Cardiac septum (tissue), 1 donor: ENCODE results near the gene GPC5. TPM values are rescaled to one million over a fixed set of nuclear protein-coding genes. Genes with fewer than 3 reads are reported as not detected.

ENCODE experiments used
- DNase-seq: peaks from one replicate; pipeline ENCODE4 v3.0.0-alpha.2; 2020; ENCODE audit warnings: low spot score
- intact Hi-C: fragments of 100-400 bp; cut with DNase I; formaldehyde crosslinking; loops from one replicate; pipeline ENCODE4 v1.14.0; 2022
- total RNA-seq: library from RNA; stranded (reverse); fragmentation: NEBNext Ultra II Directional; extraction: Animal tissue kit (Norgen Biotek cat#: 25700); gene quantifications from one replicate; pipeline ENCODE4 v1.2.1, GENCODE V29; 2021
- donor health status: DM: no; HTN: no; CAD: no.

GPC5 gene
- total RNA-seq, 1 donor from 2014 or later: 0.86 TPM

- intact Hi-C loops: no loop called here
- no peak for DNase-seq
Observed at GRCh38 chr13:92589955-92590354, 1191.5 kb downstream of the GPC5 start.

- intact Hi-C loops: no loop called here
- no peak for DNase-seq
Observed at GRCh38 chr13:92590503-92590908, 1192.1 kb downstream of the GPC5 start.

DNA sequence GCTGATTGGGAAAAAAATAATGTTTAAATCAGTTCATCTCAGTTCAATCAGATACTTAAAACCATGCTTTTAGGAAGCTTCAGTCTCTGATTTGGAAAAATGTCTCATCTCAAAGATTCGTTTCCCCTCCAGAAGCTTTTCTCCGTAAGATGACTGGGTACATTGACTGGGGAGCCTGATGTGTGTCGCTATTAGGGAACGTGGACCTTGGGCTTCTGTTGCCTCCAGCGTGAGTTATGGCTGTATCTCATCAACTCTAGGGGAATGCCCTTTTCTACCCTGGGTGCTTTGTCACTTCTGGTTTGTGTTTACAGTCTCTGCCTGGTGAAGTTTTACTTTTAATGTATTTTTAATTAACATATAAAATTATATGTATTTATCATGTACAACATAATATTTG is 1192.7 kb downstream of the GPC5 start:
- intact Hi-C loops: no loop called here
- no peak for DNase-seq

DNA sequence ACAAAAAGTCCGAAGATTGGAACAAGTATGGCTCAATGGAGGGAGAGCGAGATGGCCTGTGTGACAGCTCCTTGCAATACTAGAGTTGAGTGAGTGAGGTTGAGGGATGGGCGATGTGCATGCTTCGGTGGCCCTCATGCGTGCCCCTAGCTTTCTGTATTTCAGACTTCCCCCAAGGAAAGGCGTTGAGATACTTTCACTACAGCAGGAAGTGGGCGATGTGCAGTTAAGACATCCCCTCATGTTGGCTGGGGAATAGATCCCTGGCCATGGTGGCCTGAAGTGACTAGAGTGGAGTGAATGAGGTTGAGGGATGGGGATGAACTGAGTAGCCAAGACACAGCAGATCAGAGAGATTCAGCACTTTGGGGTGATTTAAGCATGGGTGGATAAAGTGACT is 1194.3 kb downstream of the GPC5 start:
- intact Hi-C loops: no loop called here
- no peak for DNase-seq

DNA sequence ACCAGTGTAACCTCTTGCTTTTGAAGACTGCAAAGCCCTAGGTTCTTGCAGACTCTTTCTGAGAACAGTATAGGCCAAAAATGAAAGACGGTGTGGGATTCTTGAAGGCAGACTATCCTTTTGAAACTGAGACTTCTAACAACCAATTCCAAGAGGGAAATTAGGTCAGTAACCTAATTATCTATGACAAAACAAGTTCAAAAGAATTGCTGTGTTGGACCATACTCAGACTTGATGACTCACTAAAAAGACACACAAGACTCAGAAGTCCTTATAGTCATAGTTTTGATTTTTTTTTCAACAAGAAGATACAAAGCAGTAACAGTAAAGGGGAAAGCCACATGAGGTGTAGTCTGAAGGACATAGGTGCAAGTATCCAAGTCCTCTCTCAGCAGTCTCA is 1204.1 kb downstream of the GPC5 start:
- intact Hi-C loops: no loop called here
- no peak for DNase-seq

DNA sequence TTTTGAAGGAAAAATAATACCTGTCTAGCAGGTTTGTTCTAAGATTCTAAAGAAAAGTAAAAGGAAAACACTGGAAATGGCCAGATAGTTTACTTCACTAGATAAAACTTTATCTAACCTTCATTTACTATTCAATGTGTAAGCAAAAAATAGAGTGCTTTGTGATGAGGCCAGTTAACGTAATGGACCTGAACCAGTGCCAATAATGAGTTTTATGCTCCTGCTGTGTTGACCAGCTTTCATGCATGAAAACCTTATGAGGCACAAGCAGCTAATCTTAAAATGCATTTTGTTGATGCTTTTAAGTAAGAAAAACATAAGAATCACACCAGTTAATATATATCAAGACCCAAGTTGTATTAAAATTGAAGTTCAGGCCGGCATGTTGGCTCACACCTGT is 1211.0 kb downstream of the GPC5 start:
- no peak for DNase-seq
- intact Hi-C loops: no loop called here

- intact Hi-C loops: no loop called here
- no peak for DNase-seq
Observed at GRCh38 chr13:92612892-92613291, 1214.5 kb downstream of the GPC5 start.

GRCh38 chr13:92613921-92614320 is 1215.5 kb downstream of the GPC5 start:
- intact Hi-C loops: no loop called here
- DNase-seq: no peak

DNA sequence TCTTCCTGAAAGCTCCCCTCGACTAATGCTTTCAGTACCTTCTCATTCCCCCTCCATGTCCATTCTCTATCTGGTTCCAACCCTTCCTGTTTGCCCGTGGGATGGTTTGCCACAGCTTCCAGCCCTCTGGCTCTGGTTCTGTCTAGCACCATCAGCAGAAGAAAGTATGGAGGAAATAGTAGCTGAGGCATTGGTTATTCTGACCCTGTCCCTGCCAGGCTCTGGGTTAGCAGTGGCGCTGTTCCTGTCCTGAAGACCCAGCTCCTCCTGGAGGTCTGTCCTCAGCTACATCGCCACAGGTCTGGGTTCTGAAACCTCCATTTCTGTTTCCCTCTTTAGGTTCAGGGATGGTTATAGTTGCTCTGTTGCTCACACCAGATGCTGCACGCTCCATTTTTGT is 1223.6 kb downstream of the GPC5 start:
- DNase-seq: no peak
- intact Hi-C loops: no loop called here

- intact Hi-C loops: no loop called here
- no peak for DNase-seq
Observed at GRCh38 chr13:92622905-92623304, 1224.5 kb downstream of the GPC5 start.

DNA sequence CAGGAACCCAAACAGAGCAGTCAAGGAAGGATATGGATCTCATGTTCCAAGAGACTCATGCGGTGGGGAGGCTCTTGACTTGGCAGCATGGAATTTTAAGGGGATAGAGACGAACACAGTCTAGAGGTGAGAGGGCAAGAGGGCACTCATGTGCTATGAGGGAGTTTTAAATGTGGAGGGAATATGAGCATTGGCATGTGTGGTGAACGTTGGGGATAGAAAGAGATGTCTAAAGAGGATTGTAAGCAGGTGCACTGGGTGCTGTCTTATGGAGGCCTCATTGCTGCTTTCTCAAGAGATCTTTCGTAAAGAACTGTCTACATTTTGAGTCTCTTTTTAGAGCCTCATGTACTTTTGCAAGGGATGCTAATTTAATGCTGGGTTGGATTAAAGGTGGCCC is 1227.9 kb downstream of the GPC5 start:
- intact Hi-C loops: no loop called here
- no peak for DNase-seq

DNA sequence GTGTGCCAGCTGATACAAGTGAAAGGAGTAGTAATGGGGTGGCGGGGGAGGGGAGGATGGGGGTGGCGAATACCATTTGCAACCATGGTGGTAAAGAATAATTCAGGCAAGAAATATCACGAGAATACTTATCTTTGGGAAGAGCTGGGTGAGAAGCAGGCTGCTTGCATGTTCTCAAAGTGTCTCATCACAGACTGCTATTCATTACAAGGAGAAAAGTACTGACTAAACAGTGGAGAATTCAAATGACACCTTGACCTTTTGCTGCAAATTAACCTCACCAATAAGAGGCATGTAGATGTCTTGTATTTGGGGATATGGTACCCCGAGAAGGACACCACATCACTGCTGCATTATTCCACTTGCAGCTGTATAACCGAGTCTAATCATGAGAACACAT is 1242.5 kb downstream of the GPC5 start:
- DNase-seq: no peak
- intact Hi-C loops: no loop called here

DNA sequence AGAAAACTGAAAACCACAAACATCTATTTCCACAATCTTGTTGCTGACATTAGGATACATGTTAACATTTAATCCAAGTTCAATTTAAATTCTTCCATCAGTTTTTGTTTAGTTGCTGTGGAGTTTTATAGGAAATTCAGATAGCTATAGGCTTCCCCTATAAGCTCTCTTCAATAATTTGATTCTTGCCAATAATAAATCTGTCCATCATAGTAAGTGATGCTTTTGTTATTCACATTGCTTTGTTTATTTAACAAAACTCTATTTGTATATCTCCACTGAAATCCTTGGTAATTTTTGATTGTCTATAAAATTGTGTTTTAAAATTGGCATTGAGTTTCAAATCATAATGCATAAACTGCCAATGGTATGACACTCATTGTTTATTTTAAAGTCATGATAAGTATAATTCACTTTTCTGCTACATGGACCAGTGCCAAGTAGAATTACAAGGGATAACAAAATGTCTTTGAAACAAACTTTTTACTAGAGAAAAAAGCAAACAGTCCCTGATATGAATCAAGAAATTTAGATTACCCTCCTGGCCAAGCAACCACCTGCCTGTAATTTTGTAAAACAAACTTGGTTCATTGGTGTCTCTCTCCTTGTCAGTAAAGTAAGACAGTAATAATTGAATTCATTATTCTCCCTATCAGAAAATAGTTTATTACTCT is 1250.9 kb downstream of the GPC5 start:
- no peak for DNase-seq
- intact Hi-C loops: no loop called here

DNA sequence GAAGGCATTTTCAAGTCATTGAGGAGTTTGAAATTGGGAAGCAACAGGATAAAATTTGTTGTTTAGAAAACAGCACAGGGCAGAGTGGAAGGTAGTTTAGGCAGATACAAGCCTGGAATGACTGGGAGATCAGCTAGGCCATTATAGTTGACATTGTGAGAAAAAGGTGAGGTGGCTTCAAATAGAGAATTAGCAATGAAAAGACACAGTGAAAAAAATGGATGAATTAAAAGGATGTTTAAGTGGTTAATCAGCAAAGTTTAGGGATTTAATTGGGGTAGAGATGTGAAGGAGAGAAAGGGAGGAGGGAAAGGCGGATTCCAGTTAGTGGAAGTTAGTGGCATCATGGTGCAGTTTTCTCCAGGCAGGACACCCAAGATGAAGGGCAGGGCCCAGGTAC is 1257.7 kb downstream of the GPC5 start:
- intact Hi-C loops: no loop called here
- DNase-seq: no peak

DNA sequence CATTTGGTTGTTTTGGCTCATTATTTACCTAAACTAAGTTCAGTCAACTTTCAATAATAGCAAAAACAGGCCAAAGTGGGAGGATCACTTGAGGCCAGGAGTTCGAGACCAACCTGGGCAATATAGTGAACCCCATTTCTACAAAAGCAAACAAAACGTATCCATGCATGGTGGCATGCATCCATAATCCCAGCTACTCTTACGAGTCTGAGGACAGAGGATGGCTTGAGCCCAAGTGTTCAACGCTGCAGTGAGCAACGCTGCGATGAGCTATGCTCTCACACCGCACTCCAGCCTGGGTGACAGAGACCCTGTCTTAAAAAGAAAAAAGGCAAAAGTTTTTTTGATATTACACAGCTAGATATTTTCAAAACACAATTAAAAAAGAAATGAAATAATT is 1258.2 kb downstream of the GPC5 start:
- intact Hi-C loops: no loop called here

DNA sequence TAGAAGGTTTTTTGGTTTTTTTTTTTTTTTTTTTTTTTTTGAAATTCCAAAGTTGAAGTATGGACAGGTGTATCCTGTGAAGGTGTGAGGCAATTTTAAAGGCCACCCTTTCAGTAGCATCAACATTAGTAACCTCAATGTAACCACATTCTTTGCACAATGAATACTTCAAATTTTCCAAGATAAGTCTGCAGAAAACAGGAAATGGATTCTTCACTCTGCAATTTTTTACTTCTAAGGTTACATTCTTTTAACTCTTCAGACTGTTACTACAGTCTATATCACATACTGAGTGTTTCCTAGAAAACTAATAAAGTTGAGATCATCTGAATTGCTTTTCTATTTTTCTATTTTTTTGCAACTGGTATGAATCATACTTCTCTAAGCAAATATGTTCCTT is 1259.1 kb downstream of the GPC5 start:
- intact Hi-C loops: no loop called here
- DNase-seq: no peak

More for the DNA sequence above, 1258.2 kb downstream of the GPC5 start:
- DNase-seq: no peak

DNA sequence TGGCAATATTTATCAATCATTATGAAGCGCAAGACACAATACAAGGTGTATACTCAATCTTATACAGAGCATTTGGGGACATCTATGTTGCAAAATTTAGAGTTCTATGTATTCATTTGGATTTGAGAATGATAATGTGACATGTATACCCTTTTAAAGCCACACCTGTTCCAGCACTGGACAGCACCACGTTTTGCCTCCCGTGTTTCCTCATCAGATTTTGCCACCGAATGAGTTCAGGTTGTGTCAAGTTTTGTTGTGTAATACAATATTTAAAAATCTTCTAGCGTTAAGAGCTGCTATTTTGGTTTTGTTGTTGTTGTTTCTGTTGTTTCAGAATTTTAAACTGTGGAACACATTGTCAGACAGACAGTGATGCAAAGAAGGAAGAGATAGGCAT is 1259.9 kb downstream of the GPC5 start:
- intact Hi-C loops: no loop called here
- no peak for DNase-seq

GRCh38 chr13:92661406-92661805 is 1263.0 kb downstream of the GPC5 start:
- DNase-seq: no peak
- intact Hi-C loops: no loop called here

DNA sequence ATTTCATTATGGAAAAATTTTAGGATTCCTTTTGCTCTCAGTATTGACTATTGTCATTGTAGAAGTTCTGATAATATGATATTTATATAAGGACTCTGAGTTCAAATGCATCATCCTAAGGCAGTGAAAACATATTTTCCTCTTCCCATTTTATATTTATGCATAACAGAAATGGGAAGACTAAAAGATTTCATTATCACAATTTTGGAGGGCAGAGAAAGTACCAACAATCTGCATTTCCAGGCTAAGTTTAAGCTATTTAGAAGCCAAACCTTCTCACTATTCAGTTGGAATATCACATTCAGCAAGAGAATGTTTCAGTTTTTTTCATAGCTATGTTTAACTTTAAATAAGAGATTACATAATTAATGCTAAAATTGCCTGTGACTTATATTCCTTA is 1269.7 kb downstream of the GPC5 start:
- DNase-seq: no peak
- intact Hi-C loops: no loop called here

- no peak for DNase-seq
- intact Hi-C loops: no loop called here
Observed at GRCh38 chr13:92670096-92670495, 1271.7 kb downstream of the GPC5 start.

DNA sequence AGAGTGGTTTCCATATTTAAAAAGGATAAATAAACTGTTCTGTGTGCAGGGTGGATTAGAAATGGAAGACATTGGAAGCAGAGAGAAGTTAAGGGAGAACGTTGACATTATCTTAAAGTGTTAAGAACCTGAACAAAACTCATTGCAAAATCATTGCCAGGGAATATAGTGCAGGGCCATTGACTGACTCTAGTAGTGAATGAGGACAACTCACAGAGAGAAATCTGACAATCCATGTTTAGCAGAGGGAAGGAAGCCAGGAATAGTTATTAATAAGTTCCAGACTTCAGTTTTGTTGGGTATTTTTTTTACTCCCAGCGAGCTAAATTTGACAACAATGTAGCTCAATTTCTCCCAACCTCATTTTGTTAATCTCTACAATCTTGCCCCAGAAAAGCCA is 1273.4 kb downstream of the GPC5 start:
- intact Hi-C loops: no loop called here
- DNase-seq: no peak

DNA sequence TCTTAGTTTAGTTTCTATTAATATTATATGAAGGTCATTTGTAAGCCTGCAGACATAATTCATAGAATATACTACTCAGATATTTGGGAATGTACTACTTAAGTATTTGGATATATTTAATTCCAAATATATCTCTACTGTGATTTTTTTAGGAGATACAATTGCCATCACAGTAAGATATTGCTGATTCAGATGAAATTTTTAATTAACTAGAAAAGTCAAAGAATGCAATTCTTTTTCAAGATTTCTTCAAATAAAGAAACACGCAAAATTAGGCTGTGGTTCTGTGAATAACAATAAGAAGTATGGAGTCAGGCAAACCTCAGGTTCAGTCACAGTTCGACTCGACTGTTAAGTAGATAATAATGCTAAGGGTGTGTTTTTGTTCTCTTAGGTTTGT is 1277.8 kb downstream of the GPC5 start:
- intact Hi-C loops: no loop called here
- DNase-seq: no peak
